ENCODE measurements around the gene STX4.

DNA sequence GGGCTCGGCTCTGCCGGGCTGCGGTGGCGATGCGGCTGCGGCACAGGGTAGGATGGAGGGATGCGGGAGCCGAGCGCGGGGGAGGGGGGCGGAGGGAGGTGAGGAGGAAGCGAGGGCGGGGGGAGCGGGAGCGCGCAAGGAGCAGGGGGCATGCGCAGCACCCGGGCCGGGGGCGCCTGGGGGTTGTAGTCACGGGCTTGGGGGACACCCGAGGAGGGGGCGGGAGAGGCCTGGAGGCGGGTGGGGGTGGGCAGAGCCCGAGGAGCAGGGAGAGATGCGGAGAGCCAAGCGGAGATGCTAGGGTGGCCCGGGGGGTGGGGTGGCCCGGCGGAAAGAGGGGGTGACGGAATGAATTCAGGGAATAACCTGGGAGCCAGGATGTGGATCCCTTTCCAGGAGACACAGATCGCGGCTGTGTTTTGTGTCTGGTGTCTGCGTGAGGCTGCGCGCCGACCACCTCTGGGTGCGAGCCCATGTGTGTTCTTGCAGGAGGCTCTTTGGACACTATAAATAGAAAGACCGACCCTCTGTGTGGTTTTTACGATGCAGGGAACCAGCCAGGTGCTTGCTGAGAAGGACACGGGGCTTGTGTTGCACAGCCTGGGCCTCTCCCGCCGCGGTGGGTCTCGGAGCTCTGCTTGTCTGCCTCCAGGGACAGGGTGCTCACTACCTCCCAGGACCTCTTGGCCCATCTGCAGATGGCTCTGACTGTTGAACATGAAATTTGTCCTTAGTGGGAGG, 22.6 kb upstream of the STX4 start, which contains the start of gene STX1B:
- TF ChIP-seq, protein P1, sequence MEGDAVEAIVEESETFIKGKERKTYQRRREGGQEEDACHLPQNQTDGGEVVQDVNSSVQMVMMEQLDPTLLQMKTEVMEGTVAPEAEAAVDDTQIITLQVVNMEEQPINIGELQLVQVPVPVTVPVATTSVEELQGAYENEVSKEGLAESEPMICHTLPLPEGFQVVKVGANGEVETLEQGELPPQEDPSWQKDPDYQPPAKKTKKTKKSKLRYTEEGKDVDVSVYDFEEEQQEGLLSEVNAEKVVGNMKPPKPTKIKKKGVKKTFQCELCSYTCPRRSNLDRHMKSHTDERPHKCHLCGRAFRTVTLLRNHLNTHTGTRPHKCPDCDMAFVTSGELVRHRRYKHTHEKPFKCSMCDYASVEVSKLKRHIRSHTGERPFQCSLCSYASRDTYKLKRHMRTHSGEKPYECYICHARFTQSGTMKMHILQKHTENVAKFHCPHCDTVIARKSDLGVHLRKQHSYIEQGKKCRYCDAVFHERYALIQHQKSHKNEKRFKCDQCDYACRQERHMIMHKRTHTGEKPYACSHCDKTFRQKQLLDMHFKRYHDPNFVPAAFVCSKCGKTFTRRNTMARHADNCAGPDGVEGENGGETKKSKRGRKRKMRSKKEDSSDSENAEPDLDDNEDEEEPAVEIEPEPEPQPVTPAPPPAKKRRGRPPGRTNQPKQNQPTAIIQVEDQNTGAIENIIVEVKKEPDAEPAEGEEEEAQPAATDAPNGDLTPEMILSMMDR (IDR thresholded peaks at IDR 0.05) = no peak
- no peak for TF ChIP-seq EZH2phosphoT487 (IDR thresholded peaks at IDR 0.05)
